Kidney epithelial cell (primary cell): ENCODE results near the gene TBCD. TPM values are rescaled to one million over a fixed set of nuclear protein-coding genes. Genes with fewer than 3 reads are reported as not detected.

Source experiments
- DNase-seq: peaks from one replicate; pipeline ENCODE4 v3.0.0-alpha.2; 2010; ENCODE audit warnings: low read depth
- H3K27me3 ChIP-seq: 2 replicates; pipeline ENCODE4 v1.6.0; 2011; ENCODE audit warnings: low read length; ENCODE audit not compliant: control insufficient read depth, insufficient read depth
- H3K36me3 ChIP-seq: 2 replicates; pipeline ENCODE4 v1.5.1; 2011; ENCODE audit warnings: low read length; ENCODE audit not compliant: control insufficient read depth, insufficient read depth
- H3K4me3 ChIP-seq: 2 replicates; pipeline ENCODE4 v1.5.1; 2011; ENCODE audit warnings: low read depth, mild to moderate bottlenecking, control low read depth, low read length
- total RNA-seq: library from RNA; depleted of rRNA; stranded (reverse); fragments of >200 nt; gene quantifications from 2 replicates; pipeline ENCODE4 v1.2.3, GENCODE V29; 2015
- TF ChIP-seq, protein P1 (sequence below): IDR thresholded peaks from 2 replicates; pipeline ENCODE4 v1.5.1; 2011; ENCODE audit warnings: mild to moderate bottlenecking, moderate library complexity, low read length, control low read depth, inconsistent platforms; ENCODE audit not compliant: insufficient read depth, poor library complexity, severe bottlenecking

TBCD gene
- total RNA-seq, 1 donor from 2014 or later: 69.6 TPM

DNA sequence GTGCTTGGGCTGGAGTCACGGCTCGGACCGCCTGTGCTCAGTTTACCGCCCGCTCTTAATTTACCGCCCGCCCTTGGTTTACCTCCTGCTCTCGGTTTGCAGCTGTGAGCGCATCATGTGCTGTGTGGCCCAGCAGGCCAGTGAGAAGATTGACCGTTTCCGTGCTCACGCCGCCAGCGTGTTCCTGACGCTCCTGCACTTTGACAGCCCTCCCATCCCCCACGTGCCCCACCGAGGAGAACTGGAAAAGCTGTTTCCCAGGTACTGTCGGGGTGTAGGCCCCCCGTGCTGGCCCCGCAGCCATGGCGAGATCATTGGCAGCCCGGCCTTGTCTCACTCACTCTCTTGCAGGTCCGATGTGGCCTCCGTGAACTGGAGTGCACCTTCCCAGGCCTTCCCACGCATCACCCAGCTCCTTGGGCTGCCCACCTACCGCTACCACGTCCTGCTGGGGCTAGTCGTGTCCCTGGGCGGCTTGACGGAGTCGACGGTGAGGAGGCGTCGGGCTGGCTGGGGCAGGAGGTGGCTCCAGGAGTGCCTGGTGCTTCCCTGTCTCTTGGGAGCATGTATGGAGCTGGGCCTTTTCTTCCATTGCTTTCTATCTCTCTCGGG, 177.3 kb downstream of the TBCD start:
- TF ChIP-seq, protein P1, sequence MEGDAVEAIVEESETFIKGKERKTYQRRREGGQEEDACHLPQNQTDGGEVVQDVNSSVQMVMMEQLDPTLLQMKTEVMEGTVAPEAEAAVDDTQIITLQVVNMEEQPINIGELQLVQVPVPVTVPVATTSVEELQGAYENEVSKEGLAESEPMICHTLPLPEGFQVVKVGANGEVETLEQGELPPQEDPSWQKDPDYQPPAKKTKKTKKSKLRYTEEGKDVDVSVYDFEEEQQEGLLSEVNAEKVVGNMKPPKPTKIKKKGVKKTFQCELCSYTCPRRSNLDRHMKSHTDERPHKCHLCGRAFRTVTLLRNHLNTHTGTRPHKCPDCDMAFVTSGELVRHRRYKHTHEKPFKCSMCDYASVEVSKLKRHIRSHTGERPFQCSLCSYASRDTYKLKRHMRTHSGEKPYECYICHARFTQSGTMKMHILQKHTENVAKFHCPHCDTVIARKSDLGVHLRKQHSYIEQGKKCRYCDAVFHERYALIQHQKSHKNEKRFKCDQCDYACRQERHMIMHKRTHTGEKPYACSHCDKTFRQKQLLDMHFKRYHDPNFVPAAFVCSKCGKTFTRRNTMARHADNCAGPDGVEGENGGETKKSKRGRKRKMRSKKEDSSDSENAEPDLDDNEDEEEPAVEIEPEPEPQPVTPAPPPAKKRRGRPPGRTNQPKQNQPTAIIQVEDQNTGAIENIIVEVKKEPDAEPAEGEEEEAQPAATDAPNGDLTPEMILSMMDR: no peak
- peaks cover 2% of the 10 kb centered on the region for H3K36me3 ChIP-seq
- DNase-seq: no peak
- H3K4me3 ChIP-seq: no peak overlapping the region
- no peaks in the 10 kb centered on the region for H3K27me3 ChIP-seq

DNA sequence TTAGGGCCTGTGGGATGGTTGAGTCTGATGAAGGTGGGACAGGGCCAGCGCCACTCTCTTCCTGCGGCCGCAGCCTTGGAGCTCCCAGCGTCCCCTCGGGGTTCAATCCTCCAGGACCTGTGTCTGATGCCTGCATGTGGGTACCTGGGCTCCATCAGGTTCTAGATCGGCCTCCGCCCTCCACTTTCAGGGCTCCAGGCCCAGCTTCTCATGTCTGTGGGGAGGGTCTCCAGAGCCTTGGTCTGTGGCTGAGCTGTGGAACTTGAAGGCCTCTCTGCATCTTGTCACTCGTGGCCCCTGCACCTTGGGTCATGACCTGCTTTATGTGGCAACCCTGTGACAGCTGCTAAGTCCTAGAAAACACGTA, 177.8 kb downstream of the TBCD start:
- TF ChIP-seq, protein P1: no peak
- Histone ChIP-seq H3K36me3 (peaks cover 2% of the 10 kb centered on the region), H3K27me3 (no peaks in the 10 kb centered on the region), H3K4me3 (no peak overlapping the region)
- DNase-seq: no peak

GRCh38 chr17:82930043-82930923, 178.4 kb downstream of the TBCD start:
- no peak overlapping the region for H3K4me3 ChIP-seq
- H3K27me3 ChIP-seq: no peaks in the 10 kb centered on the region
- TF ChIP-seq, protein P1: no peak
- DNase-seq: no peak
- no peaks in the 10 kb centered on the region for H3K36me3 ChIP-seq

- Histone ChIP-seq H3K36me3 (no peaks in the 10 kb centered on the region), H3K4me3 (no peak overlapping the region), H3K27me3 (no peaks in the 10 kb centered on the region)
- TF ChIP-seq, protein P1: no peak
- DNase-seq: no peak
Observed at GRCh38 chr17:82930924-82931698, 179.2 kb downstream of the TBCD start.

DNA sequence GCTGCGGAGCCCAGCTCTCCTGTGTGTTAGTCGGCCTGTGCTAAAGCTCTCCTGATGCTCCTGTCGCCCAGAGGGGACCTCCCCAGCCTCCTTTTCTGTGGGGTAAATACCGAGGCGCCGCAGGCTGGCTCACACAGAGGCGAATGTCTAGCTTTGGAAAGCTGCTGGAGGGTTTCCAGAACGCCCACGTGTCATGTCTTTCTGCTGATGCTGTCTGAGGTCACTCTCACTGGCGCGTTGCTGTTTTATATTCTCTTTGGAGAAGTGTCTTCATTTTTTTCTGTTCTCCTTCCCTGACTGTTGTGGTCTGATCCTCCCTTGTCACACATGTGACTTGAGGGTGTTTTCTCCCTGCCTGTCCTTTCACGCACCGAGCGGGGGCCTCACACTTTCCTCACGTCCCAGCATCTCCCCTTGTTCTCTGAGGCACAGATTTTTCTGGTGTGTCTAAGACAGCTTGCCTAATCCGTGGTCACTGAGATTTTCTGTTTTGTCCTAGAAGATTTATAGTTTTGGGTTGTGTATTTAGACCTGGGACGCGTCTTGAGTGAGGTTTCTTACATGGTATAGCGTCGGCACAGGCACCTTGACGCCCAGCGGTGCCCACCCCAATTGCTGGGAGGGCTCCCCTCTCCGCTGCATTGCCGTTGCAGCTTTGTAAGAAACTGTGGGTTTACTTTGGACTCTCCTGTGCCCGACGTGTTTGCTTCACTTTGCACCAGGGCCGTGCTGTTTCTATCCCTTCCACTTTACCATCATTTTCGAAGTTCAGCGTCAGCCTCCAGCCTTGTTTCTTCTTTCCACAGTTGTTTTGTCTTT, 180.0 kb downstream of the TBCD start:
- DNase-seq: no peak
- TF ChIP-seq, protein P1: no peak
- Histone ChIP-seq H3K4me3 (no peak overlapping the region), H3K27me3 (no peaks in the 10 kb centered on the region), H3K36me3 (no peaks in the 10 kb centered on the region)
